GM10266 (cell line): ENCODE results near the gene LARP1.

Experiments used
- DNase-seq: peaks from one replicate; pipeline ENCODE4 v3.0.0; 2012; ENCODE audit errors: extremely low spot score
- CTCF ChIP-seq: IDR thresholded peaks from 2 replicates; pipeline ENCODE4 v1.5.1; 2012; ENCODE audit warnings: mild to moderate bottlenecking, low read depth; ENCODE audit not compliant: control insufficient read depth, insufficient read depth; ENCODE audit errors: missing control alignments

The LARP1 gene

GRCh38 chr5:154786414-154786813 is 31.2 kb downstream of the LARP1 start:
- no peak for TF ChIP-seq CTCF
- DNase-seq: no peak

- no peak for TF ChIP-seq CTCF
- no peak for DNase-seq
Measured at GRCh38 chr5:154788212-154788611, 33.0 kb downstream of the LARP1 start.

- no peak for TF ChIP-seq CTCF
- no peak for DNase-seq
Measured at GRCh38 chr5:154791535-154791934, 36.4 kb downstream of the LARP1 start.

- DNase-seq: no peak
- no peak for TF ChIP-seq CTCF
Measured at GRCh38 chr5:154793599-154794524, 38.7 kb downstream of the LARP1 start.

- DNase-seq: no peak
- no peak for TF ChIP-seq CTCF
Measured at GRCh38 chr5:154794525-154795234, 39.5 kb downstream of the LARP1 start.

- no peak for TF ChIP-seq CTCF
- no peak for DNase-seq
Measured at GRCh38 chr5:154795235-154795596, 40.0 kb downstream of the LARP1 start.

- no peak for DNase-seq
- no peak for TF ChIP-seq CTCF
Measured at GRCh38 chr5:154797762-154798161, 42.6 kb downstream of the LARP1 start.
